Chondrocyte (in vitro differentiated cells): ENCODE measurements around the gene APBA1. TPM values are rescaled to one million over a fixed set of nuclear protein-coding genes. Genes with fewer than 3 reads are reported as not detected.
"Not testable (repeated sequence)": the region's sequence is repeated elsewhere in the genome, so short reads cannot be mapped to it uniquely, and the experiment has no call there.

Source experiments
- DNase-seq: peaks from one replicate; pipeline ENCODE4 v3.0.0; 2021; ENCODE audit warnings: mixed read lengths, low spot score
- H3K27ac Mint-ChIP-seq: one replicate; pipeline ENCODE4 v1.8.0; 2021; ENCODE audit warnings: mild to moderate bottlenecking, moderate library complexity, mixed read lengths; ENCODE audit not compliant: unreplicated experiment
- H3K27me3 Mint-ChIP-seq: 2 replicates; pipeline ENCODE4 v1.8.0; 2021; ENCODE audit warnings: low read depth, mixed read lengths
- H3K36me3 Mint-ChIP-seq: 2 replicates; pipeline ENCODE4 v1.8.0; 2021; ENCODE audit warnings: low read depth, mixed read lengths
- H3K4me1 Mint-ChIP-seq: 2 replicates; pipeline ENCODE4 v1.8.0; 2021; ENCODE audit warnings: low read depth, mild to moderate bottlenecking, mixed read lengths
- H3K4me3 Mint-ChIP-seq: one replicate; pipeline ENCODE4 v1.8.0; 2021; ENCODE audit warnings: mild to moderate bottlenecking, moderate library complexity, mixed read lengths; ENCODE audit not compliant: unreplicated experiment
- H3K9me3 Mint-ChIP-seq: 2 replicates; pipeline ENCODE4 v1.8.0; 2021; ENCODE audit warnings: low read depth, mixed read lengths
- CTCF ChIP-seq: fragments of 200-600 bp; sonication (generic); IDR thresholded peaks from 2 replicates; pipeline ENCODE4 v1.5.0; 2021; ENCODE audit warnings: antibody characterized with exemption, mild to moderate bottlenecking, moderate library complexity
- total RNA-seq: library from RNA; stranded (reverse); gene quantifications from 3 replicates; pipeline ENCODE4 v1.2.1, GENCODE V29; 2021

Gene APBA1
- total RNA-seq, 1 donor from 2014 or later: 12.3 TPM

- H3K36me3 Mint-ChIP-seq: no peaks in the 10 kb centered on the region
- H3K27ac Mint-ChIP-seq: peak overlapping the region; percentile 20
- no peaks in the 10 kb centered on the region for H3K9me3 Mint-ChIP-seq
- no peaks in the 10 kb centered on the region for H3K27me3 Mint-ChIP-seq
- no peak for TF ChIP-seq CTCF
- no peak for DNase-seq
- H3K4me1 Mint-ChIP-seq: peaks cover 16% of the 10 kb centered on the region
- no peak overlapping the region for H3K4me3 Mint-ChIP-seq
Observed at GRCh38 chr9:69599232-69599971, 72.8 kb downstream of the APBA1 start.

- H3K4me1 Mint-ChIP-seq: peaks cover 14% of the 10 kb centered on the region
- H3K27me3 Mint-ChIP-seq, DNase-seq, H3K27ac Mint-ChIP-seq, H3K9me3 Mint-ChIP-seq, H3K4me3 Mint-ChIP-seq, H3K36me3 Mint-ChIP-seq: not testable (repeated sequence)
Observed at GRCh38 chr9:69596906-69597305, 75.3 kb downstream of the APBA1 start.

- no peaks in the 10 kb centered on the region for H3K9me3 Mint-ChIP-seq
- H3K36me3 Mint-ChIP-seq: no peaks in the 10 kb centered on the region
- no peak overlapping the region for H3K4me3 Mint-ChIP-seq
- no peak for DNase-seq
- TF ChIP-seq CTCF: no peak
- H3K27ac Mint-ChIP-seq: no peak overlapping the region
- peaks cover 4% of the 10 kb centered on the region for H3K4me1 Mint-ChIP-seq
- H3K27me3 Mint-ChIP-seq: no peaks in the 10 kb centered on the region
Observed at GRCh38 chr9:69594180-69594579, 78.0 kb downstream of the APBA1 start.

GRCh38 chr9:69593756-69594155 is 78.4 kb downstream of the APBA1 start:
- Mint-ChIP-seq H3K4me3 (no peak overlapping the region), H3K27ac (no peak overlapping the region), H3K36me3 (no peaks in the 10 kb centered on the region), H3K9me3 (no peaks in the 10 kb centered on the region), H3K27me3 (no peaks in the 10 kb centered on the region), H3K4me1 (peaks cover 4% of the 10 kb centered on the region)
- TF ChIP-seq CTCF: no peak
- DNase-seq: no peak

GRCh38 chr9:69593301-69593700 is 78.9 kb downstream of the APBA1 start:
- H3K4me1 Mint-ChIP-seq: peaks cover 4% of the 10 kb centered on the region
- no peak overlapping the region for H3K27ac Mint-ChIP-seq
- no peaks in the 10 kb centered on the region for H3K9me3 Mint-ChIP-seq
- no peak for TF ChIP-seq CTCF
- H3K27me3 Mint-ChIP-seq: no peaks in the 10 kb centered on the region
- no peak for DNase-seq
- no peak overlapping the region for H3K4me3 Mint-ChIP-seq
- no peaks in the 10 kb centered on the region for H3K36me3 Mint-ChIP-seq

GRCh38 chr9:69590266-69590665 is 81.9 kb downstream of the APBA1 start:
- no peaks in the 10 kb centered on the region for H3K27me3 Mint-ChIP-seq
- H3K4me1 Mint-ChIP-seq: peaks cover 4% of the 10 kb centered on the region
- H3K27ac Mint-ChIP-seq: no peak overlapping the region
- H3K4me3 Mint-ChIP-seq: no peak overlapping the region
- H3K36me3 Mint-ChIP-seq: no peaks in the 10 kb centered on the region
- no peak for TF ChIP-seq CTCF
- H3K9me3 Mint-ChIP-seq: no peaks in the 10 kb centered on the region
- no peak for DNase-seq
